HepG2 (cell line): Measurements from ENCODE around the gene EVA1A. TPM values are rescaled to one million over a fixed set of nuclear protein-coding genes. Genes with fewer than 3 reads are reported as not detected.

ENCODE experiments used
- GATAD1 ChIP-seq: IDR thresholded peaks from 2 replicates; pipeline ENCODE4 v1.6.1; 2016; ENCODE audit warnings: missing genetic modification reagents, missing compliant biosample characterization
- HCFC1 ChIP-seq: fragments of 150-350 bp; IDR thresholded peaks from 2 replicates; pipeline ENCODE4 v1.6.1; 2014; ENCODE audit warnings: low read depth, low read length
- PCBP2 ChIP-seq: fragments of 200-400 bp; formaldehyde crosslinking; optimal IDR thresholded peaks from 2 replicates; pipeline ENCODE3; 2018; ENCODE audit warnings: low read length, low read depth; ENCODE audit not compliant: poor library complexity, severe bottlenecking
- PITX1 ChIP-seq: sonication (generic); formaldehyde crosslinking; IDR thresholded peaks from 2 replicates; pipeline ENCODE4 v1.5.1; 2020; ENCODE audit warnings: mild to moderate bottlenecking, missing genetic modification reagents
- SAFB2 ChIP-seq: sonication (generic); formaldehyde crosslinking; IDR thresholded peaks from 2 replicates; pipeline ENCODE4 v1.5.1; 2020; ENCODE audit warnings: missing genetic modification reagents, low read depth, mild to moderate bottlenecking, borderline replicate concordance
- SP4 ChIP-seq: sonication (generic); formaldehyde crosslinking; IDR thresholded peaks from 2 replicates; pipeline ENCODE4 v1.8.1; 2023; ENCODE audit warnings: mild to moderate bottlenecking, missing genetic modification reagents
- TBX2 ChIP-seq: sonication (generic); formaldehyde crosslinking; IDR thresholded peaks from 2 replicates; pipeline ENCODE4 v1.5.0; 2020; ENCODE audit warnings: missing genetic modification reagents, mild to moderate bottlenecking, borderline replicate concordance
- ZBTB20 ChIP-seq: sonication (generic); formaldehyde crosslinking; IDR thresholded peaks from 2 replicates; pipeline ENCODE4 v1.8.1; 2023; ENCODE audit warnings: missing genetic modification reagents, low read depth, mild to moderate bottlenecking, borderline replicate concordance
- ZNF296 ChIP-seq: sonication (generic); formaldehyde crosslinking; conservative IDR thresholded peaks from 2 replicates; pipeline ENCODE4 v1.5.0; 2020; ENCODE audit warnings: mild to moderate bottlenecking, missing genetic modification reagents
- ZNF335 ChIP-seq: sonication (generic); formaldehyde crosslinking; IDR thresholded peaks from 2 replicates; pipeline ENCODE4 v1.4.0; 2020; ENCODE audit warnings: missing genetic modification reagents
- ZNF350 ChIP-seq: sonication (generic); formaldehyde crosslinking; IDR thresholded peaks from 2 replicates; pipeline ENCODE4 v1.4.0; 2020; ENCODE audit warnings: mild to moderate bottlenecking, low read depth, missing genetic modification reagents, borderline replicate concordance
- ZNF468 ChIP-seq: sonication (generic); formaldehyde crosslinking; IDR thresholded peaks from 2 replicates; pipeline ENCODE4 v1.8.0; 2022; ENCODE audit warnings: mild to moderate bottlenecking, moderate library complexity, missing genetic modification reagents
- ZNF550 ChIP-seq: sonication (generic); formaldehyde crosslinking; IDR thresholded peaks from 2 replicates; pipeline ENCODE4 v1.4.0; 2020; ENCODE audit warnings: mild to moderate bottlenecking, missing genetic modification reagents, borderline replicate concordance
- ZNF678 ChIP-seq: sonication (generic); formaldehyde crosslinking; IDR thresholded peaks from 2 replicates; pipeline ENCODE4 v1.4.0; 2020; ENCODE audit warnings: mild to moderate bottlenecking, missing genetic modification reagents
- polyA plus RNA-seq, 8 experiments: library from polyadenylated mRNA; depleted of rRNA in 3 of 8; stranded (reverse) in 7 of 8; unstranded in 1 of 8; fragments of >200 nt; fragmentation: Illumina TruSeq in 4 of 8; extraction: Trizol in 4 of 8; gene quantifications; 2 replicates each; pipeline versions ENCODE4 v1.2.1 to v1.2.3, GENCODE V29; 2011 to 2016; ENCODE audit warnings: low read depth in 4 of 8, missing spikeins in 1 of 8, mixed read lengths in 1 of 8; ENCODE audit not compliant: insufficient read depth in 1 of 8
- total RNA-seq, 5 experiments: library from RNA; depleted of rRNA; stranded (reverse); fragments of >200 nt; fragmentation: Illumina TruSeq; extraction: Trizol; gene quantifications; 2 replicates each; pipeline ENCODE4 v1.2.3, GENCODE V29; 2016; ENCODE audit warnings: low read depth in 1 of 5
- TF ChIP-seq, protein P1 (sequence below): IDR thresholded peaks from 2 replicates; pipeline ENCODE4 v1.6.1; 2012; ENCODE audit warnings: low read length, improper control_type of control experiment
- TF ChIP-seq, protein P2 (sequence below): sonication (generic); formaldehyde crosslinking; IDR thresholded peaks from 2 replicates; pipeline ENCODE4 v1.5.0; 2020; ENCODE audit warnings: mild to moderate bottlenecking, missing genetic modification reagents, moderate library complexity
- TF ChIP-seq, protein P3 (sequence below): sonication (generic); formaldehyde crosslinking; IDR thresholded peaks from 2 replicates; pipeline ENCODE4 v1.8.1; 2022; ENCODE audit warnings: low read depth, mild to moderate bottlenecking, missing genetic modification reagents

Gene EVA1A
- total and polyA plus RNA-seq, 2 of the 13 experiments (the other 11 are each of a cell fraction or from before 2014, with no cell fraction given): 57.5 to 57.8 TPM

DNA sequence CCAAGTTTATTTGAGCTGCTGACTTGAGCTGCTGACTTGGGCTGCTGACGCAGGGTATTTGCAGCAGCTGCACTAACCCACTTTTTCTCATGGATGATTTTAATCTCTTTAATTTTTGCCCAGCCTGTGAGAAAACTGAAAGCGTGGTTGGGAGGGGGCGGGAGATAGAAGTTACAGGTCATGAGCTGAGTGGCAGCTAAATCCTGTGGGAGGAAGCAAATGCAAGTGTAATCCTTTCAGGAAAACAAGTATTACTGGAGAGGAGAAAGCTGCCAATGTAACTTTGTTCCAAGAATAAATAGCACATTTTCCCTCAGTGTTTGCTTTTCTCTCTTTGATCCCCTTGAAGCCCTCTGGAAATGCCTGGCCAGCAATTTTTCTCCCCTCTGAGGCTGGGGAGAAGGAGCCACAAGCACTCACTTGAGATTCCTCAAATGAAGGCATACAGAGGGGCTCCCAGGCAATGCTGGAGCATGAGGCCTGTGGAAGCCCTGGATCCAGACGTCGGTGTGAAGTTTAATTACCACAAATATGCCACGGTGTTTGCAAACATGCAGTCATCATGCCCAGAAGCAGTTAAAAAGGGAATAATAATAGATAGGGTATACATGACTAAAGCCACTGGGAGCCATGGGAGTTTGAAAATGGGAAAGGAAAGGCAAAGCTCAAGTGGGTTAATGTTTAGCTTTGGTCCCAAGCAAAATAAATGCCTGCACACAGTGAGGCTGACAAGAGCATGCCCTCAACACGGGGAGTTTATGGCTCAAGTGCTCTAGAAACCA, 10.4 kb upstream of the EVA1A start (continued):
- TF ChIP-seq, protein P1, sequence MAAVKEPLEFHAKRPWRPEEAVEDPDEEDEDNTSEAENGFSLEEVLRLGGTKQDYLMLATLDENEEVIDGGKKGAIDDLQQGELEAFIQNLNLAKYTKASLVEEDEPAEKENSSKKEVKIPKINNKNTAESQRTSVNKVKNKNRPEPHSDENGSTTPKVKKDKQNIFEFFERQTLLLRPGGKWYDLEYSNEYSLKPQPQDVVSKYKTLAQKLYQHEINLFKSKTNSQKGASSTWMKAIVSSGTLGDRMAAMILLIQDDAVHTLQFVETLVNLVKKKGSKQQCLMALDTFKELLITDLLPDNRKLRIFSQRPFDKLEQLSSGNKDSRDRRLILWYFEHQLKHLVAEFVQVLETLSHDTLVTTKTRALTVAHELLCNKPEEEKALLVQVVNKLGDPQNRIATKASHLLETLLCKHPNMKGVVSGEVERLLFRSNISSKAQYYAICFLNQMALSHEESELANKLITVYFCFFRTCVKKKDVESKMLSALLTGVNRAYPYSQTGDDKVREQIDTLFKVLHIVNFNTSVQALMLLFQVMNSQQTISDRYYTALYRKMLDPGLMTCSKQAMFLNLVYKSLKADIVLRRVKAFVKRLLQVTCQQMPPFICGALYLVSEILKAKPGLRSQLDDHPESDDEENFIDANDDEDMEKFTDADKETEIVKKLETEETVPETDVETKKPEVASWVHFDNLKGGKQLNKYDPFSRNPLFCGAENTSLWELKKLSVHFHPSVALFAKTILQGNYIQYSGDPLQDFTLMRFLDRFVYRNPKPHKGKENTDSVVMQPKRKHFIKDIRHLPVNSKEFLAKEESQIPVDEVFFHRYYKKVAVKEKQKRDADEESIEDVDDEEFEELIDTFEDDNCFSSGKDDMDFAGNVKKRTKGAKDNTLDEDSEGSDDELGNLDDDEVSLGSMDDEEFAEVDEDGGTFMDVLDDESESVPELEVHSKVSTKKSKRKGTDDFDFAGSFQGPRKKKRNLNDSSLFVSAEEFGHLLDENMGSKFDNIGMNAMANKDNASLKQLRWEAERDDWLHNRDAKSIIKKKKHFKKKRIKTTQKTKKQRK: no peak
- TF ChIP-seq ZNF468 (no peak), HCFC1 (no peak), ZBTB20 (CRISPR knock-in tag) (peak; percentile 21; the same call in 1 of the 2 replicates), SP4 (CRISPR knock-in tag) (0 out of 2 replicates have a peak, but pooled peaks have one; percentile 41), PCBP2 (no peak), SAFB2 (CRISPR knock-in tag) (no peak), ZNF550 (CRISPR knock-in tag) (no peak), ZNF678 (CRISPR knock-in tag) (no peak), ZNF335 (CRISPR knock-in tag) (no peak; the same call in 1 of the 2 replicates), TBX2 (peak; percentile 59), PITX1 (CRISPR knock-in tag) (peak; percentile 92), ZNF296 (CRISPR knock-in tag) (no peak), ZNF350 (CRISPR knock-in tag) (peak; percentile 94), GATAD1 (CRISPR knock-in tag) (no peak; the same call in 1 of the 2 replicates)
- TF ChIP-seq, protein P2, sequence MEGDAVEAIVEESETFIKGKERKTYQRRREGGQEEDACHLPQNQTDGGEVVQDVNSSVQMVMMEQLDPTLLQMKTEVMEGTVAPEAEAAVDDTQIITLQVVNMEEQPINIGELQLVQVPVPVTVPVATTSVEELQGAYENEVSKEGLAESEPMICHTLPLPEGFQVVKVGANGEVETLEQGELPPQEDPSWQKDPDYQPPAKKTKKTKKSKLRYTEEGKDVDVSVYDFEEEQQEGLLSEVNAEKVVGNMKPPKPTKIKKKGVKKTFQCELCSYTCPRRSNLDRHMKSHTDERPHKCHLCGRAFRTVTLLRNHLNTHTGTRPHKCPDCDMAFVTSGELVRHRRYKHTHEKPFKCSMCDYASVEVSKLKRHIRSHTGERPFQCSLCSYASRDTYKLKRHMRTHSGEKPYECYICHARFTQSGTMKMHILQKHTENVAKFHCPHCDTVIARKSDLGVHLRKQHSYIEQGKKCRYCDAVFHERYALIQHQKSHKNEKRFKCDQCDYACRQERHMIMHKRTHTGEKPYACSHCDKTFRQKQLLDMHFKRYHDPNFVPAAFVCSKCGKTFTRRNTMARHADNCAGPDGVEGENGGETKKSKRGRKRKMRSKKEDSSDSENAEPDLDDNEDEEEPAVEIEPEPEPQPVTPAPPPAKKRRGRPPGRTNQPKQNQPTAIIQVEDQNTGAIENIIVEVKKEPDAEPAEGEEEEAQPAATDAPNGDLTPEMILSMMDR (CRISPR knock-in tag): no peak
- TF ChIP-seq, protein P3, sequence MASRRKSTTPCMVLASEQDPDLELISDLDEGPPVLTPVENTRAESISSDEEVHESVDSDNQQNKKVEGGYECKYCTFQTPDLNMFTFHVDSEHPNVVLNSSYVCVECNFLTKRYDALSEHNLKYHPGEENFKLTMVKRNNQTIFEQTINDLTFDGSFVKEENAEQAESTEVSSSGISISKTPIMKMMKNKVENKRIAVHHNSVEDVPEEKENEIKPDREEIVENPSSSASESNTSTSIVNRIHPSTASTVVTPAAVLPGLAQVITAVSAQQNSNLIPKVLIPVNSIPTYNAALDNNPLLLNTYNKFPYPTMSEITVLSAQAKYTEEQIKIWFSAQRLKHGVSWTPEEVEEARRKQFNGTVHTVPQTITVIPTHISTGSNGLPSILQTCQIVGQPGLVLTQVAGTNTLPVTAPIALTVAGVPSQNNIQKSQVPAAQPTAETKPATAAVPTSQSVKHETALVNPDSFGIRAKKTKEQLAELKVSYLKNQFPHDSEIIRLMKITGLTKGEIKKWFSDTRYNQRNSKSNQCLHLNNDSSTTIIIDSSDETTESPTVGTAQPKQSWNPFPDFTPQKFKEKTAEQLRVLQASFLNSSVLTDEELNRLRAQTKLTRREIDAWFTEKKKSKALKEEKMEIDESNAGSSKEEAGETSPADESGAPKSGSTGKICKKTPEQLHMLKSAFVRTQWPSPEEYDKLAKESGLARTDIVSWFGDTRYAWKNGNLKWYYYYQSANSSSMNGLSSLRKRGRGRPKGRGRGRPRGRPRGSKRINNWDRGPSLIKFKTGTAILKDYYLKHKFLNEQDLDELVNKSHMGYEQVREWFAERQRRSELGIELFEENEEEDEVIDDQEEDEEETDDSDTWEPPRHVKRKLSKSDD (CRISPR knock-in tag): no peak
